GM10248 (cell line): Measurements from ENCODE around the gene TRHDE.
"Not testable (repeated sequence)": the region's sequence is repeated elsewhere in the genome, so short reads cannot be mapped to it uniquely, and the experiment has no call there.

Experiments
- CTCF ChIA-PET: fragments of 300-600 bp; sonication (Branson Sonifier 250); formaldehyde crosslinking; extraction: SDS; loops from one replicate; lab custom pipeline; 2021; ENCODE audit warnings: antibody characterized with exemption; lab: Yijun Ruan, JAX
- POLR2A ChIA-PET: fragments of 350-650 bp; sonication (Branson Sonifier 250); formaldehyde crosslinking; extraction: SDS; loops from one replicate; lab custom pipeline; 2020; ENCODE audit warnings: antibody characterized with exemption; lab: Yijun Ruan, JAX
- DNase-seq: peaks from one replicate; pipeline ENCODE4 v3.0.0; 2012; ENCODE audit errors: extremely low spot score
- CTCF ChIP-seq: IDR thresholded peaks from 2 replicates; pipeline ENCODE4 v1.5.1; 2012; ENCODE audit warnings: mild to moderate bottlenecking, low read depth; ENCODE audit errors: extremely low read depth, missing control alignments, control extremely low read depth

Gene TRHDE

DNA sequence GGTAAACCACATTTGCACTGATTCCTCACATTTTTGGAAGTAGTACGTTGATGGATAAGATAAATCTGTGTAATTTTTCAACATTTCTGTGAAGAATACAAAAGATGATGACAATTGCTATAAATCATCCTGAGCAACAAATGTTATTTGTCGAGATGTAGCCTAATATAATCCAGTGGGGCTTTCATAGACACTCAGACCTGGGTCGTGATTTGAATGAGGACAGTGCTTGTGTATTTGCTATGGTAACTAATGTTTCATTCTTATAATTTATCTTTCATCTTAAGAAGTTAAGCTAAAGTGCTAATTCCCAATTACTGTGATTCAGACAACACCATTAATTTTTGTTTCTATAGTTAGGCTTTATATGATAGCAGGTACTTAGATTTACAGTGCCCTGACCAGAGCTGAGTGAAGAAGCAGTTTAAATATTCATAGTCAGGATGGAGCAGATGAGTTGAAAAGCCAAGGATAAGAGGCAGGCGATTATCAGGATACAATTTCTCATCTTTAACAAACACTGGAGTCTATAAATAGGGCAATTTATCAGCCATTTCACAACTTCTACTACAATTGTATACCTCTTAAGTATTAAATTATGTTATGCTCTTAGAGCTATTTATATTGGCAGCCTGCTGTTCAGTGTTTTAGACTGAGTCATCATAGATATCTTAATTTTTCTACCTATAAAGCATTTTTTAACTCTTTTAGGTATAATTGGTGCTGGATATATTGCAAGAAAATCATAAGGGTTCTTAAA is 359.9 kb downstream of the TRHDE start:
- POLR2A ChIA-PET = no interaction called here
- no peak for TF ChIP-seq CTCF
- DNase-seq = no peak
- CTCF ChIA-PET = no interaction called here

DNA sequence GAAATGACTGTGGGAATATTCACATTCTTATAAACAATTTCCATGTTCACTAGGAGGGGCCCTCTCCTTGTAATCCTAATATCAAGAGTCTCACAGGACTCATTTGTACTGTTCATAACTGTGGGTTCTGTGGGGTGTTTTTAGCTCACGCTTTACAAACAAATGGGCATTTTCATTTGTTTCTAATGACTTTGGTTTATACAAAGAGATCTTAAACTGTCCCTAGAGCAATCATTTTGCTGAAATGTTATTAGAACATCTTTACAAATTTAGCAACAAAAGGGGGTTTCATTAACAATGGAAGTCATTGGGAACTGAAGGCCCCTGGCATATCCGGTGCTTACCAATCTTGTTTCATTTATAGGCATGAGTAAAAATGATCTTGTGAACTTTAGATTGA is 370.5 kb downstream of the TRHDE start:
- no peak for TF ChIP-seq CTCF
- DNase-seq = no peak
- POLR2A ChIA-PET = no interaction called here
- CTCF ChIA-PET = no interaction called here

GRCh38 chr12:72647139-72647538 is 375.0 kb downstream of the TRHDE start:
- POLR2A ChIA-PET = no interaction called here
- DNase-seq = no peak

DNA sequence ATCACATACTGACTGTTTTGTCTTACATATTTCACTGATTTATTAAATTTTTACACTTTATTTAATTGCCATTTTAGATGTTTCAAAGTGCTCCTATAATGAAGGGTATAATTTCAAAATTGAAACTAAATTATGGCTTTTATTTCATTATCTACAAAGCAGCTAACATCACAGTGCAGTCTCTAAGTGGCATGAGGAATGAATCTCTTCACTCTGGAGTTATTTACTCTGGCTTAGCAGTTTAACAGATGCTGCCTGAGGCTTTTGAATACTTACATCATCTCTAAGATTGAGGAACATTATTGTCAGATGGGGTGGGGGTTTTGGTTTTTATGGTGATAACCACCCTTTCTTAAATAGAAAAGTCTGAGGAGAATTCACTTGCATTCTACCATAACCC is 386.4 kb downstream of the TRHDE start:
- no peak for TF ChIP-seq CTCF
- no peak for DNase-seq
- POLR2A ChIA-PET = no interaction called here
- CTCF ChIA-PET = no interaction called here

More at GRCh38 chr12:72647139-72647538, 375.0 kb downstream of the TRHDE start:
- TF ChIP-seq CTCF = no peak
- CTCF ChIA-PET = no interaction called here

- DNase-seq, CTCF ChIA-PET, POLR2A ChIA-PET: not testable (repeated sequence)
These were observed 388.0 kb downstream of the TRHDE start for GRCh38 chr12:72660174-72660573.

DNA sequence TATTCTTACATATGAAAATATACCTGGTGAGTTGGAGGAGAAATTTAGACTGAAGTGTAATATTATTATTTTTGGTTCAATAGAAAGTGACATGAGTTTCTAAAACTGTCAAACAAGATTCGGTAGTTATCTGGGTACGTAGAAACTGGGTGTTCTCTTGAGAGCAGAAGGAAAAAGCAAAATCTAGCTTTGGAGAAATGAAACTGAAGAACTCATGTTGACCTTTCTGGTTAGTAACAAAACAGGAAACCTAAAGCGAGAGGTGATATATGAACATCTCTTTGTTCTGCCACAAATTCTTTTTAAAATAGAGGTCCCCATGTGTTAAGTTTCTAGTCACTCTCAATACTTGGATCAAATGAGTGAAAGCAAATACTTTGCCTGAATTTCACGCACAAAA is 401.7 kb downstream of the TRHDE start:
- ChIA-PET CTCF (no interaction called here), POLR2A (no interaction called here)
- DNase-seq = peak; percentile 15
- TF ChIP-seq CTCF = no peak

- ChIA-PET POLR2A (no interaction called here), CTCF (interaction anchor here (0.8 kb wide), 1 partner anchor 16 kb away, joined by 3 read pairs; no protein-coding TSS in a partner anchor)
- DNase-seq = no peak
- no peak for TF ChIP-seq CTCF
These were observed 404.4 kb downstream of the TRHDE start for GRCh38 chr12:72676556-72676955.
